IMR-90 (cell line): ENCODE data around the gene BLTP2. TPM values are rescaled to one million over a fixed set of nuclear protein-coding genes. Genes with fewer than 3 reads are reported as not detected.

Experiments used
- ATAC-seq: fragments of 200-7000 bp; cut with Tn5 transposase; 2 replicates; pipeline ENCODE4 v1.9.1; 2020; ENCODE audit warnings: low read depth, mild to moderate bottlenecking, moderate library complexity
- BruUV-seq: library from RNA; stranded (reverse); fragments of 400-500 nt; replicated peaks from 2 replicates; lab custom pipeline; 2021; lab: Mats Ljungman, UMichigan
- CTCF ChIA-PET: fragments of 300-600 bp; formaldehyde crosslinking; extraction: SDS; loops from one replicate; lab custom pipeline; 2021; ENCODE audit warnings: antibody characterized with exemption; lab: Yijun Ruan, JAX
- POLR2A ChIA-PET: fragments of 300-600 bp; sonication (Branson Sonifier 250); formaldehyde crosslinking; loops from one replicate; lab custom pipeline; 2022; ENCODE audit warnings: antibody characterized with exemption; ENCODE audit not compliant: unreplicated experiment; lab: Charles Lee
- DNase-seq: peaks from one replicate; pipeline ENCODE4 v3.0.0; 2013
- H2AFZ ChIP-seq: replicated peaks from 2 replicates; pipeline ENCODE3; 2013; ENCODE audit warnings: low read length, mild to moderate bottlenecking; ENCODE audit not compliant: poor library complexity
- H2AK5ac ChIP-seq: 2 replicates; pipeline ENCODE4 v1.6.1; 2013; ENCODE audit warnings: low read depth, low read length, inconsistent platforms
- H2AK9ac ChIP-seq: replicated peaks from 2 replicates; pipeline ENCODE3; 2013; ENCODE audit warnings: mild to moderate bottlenecking, low read depth, low read length, moderate library complexity; ENCODE audit not compliant: poor library complexity
- H2BK120ac ChIP-seq: 2 replicates; pipeline ENCODE4 v1.6.1; 2013; ENCODE audit warnings: low read depth, low read length, inconsistent platforms
- H2BK15ac ChIP-seq: 3 replicates; pipeline ENCODE4 v1.6.1; 2013; ENCODE audit warnings: low read depth, low read length, inconsistent platforms
- H2BK20ac ChIP-seq: 2 replicates; pipeline ENCODE4 v1.6.1; 2013; ENCODE audit warnings: low read depth, mild to moderate bottlenecking, inconsistent platforms, low read length, moderate library complexity
- H2BK5ac ChIP-seq: 2 replicates; pipeline ENCODE4 v1.6.1; 2013; ENCODE audit warnings: mild to moderate bottlenecking, low read depth, low read length, inconsistent platforms; ENCODE audit not compliant: poor library complexity, severe bottlenecking
- H3K14ac ChIP-seq: replicated peaks from 2 replicates; pipeline ENCODE4 v1.6.1; 2013; ENCODE audit warnings: low read depth, low read length, inconsistent platforms
- H3K18ac ChIP-seq: 2 replicates; pipeline ENCODE4 v1.6.1; 2013; ENCODE audit warnings: low read depth, low read length, control low read depth
- H3K23ac ChIP-seq: 2 replicates; pipeline ENCODE4 v1.6.1; 2013; ENCODE audit warnings: low read depth, low read length, inconsistent platforms
- H3K27ac ChIP-seq: 2 replicates; pipeline ENCODE4 v1.5.1; 2013; ENCODE audit warnings: mild to moderate bottlenecking, control low read depth, low read length; ENCODE audit not compliant: insufficient read depth
- H3K27me3 ChIP-seq: 2 replicates; pipeline ENCODE4 v1.6.1; 2013; ENCODE audit warnings: low read length; ENCODE audit not compliant: control insufficient read depth, insufficient read depth
- H3K36me3 ChIP-seq: 2 replicates; pipeline ENCODE4 v1.6.1; 2013; ENCODE audit warnings: low read length, mixed read lengths; ENCODE audit not compliant: control insufficient read depth, insufficient read depth
- H3K4ac ChIP-seq: 2 replicates; pipeline ENCODE4 v1.6.1; 2013; ENCODE audit warnings: low read depth, low read length, inconsistent platforms
- H3K4me1 ChIP-seq: 2 replicates; pipeline ENCODE4 v1.6.1; 2013; ENCODE audit warnings: low read length, mixed read lengths; ENCODE audit not compliant: control insufficient read depth, insufficient read depth
- H3K4me2 ChIP-seq: 2 replicates; pipeline ENCODE4 v1.6.1; 2013; ENCODE audit warnings: low read depth, mild to moderate bottlenecking, control low read depth, low read length, moderate library complexity
- H3K4me3 ChIP-seq: 2 replicates; pipeline ENCODE4 v1.5.1; 2013; ENCODE audit warnings: low read depth, mild to moderate bottlenecking, control low read depth, low read length, moderate library complexity; ENCODE audit not compliant: insufficient read depth
- H3K56ac ChIP-seq: 2 replicates; pipeline ENCODE4 v1.6.1; 2013; ENCODE audit warnings: low read length, inconsistent platforms; ENCODE audit not compliant: insufficient read depth; ENCODE audit errors: extremely low read depth
- H3K79me1 ChIP-seq, 2 experiments: 2 replicates each; pipeline ENCODE4 v1.6.1; 2013; ENCODE audit warnings: low read length in 2 of 2, inconsistent platforms in 1 of 2, low read depth in 1 of 2
- H3K9ac ChIP-seq: 2 replicates; pipeline ENCODE4 v1.6.1; 2013; ENCODE audit warnings: low read depth, low read length, control low read depth
- H3K9me1 ChIP-seq: 2 replicates; pipeline ENCODE4 v1.6.1; 2013; ENCODE audit warnings: low read length, inconsistent platforms; ENCODE audit not compliant: insufficient read depth
- H3K9me3 ChIP-seq: 2 replicates; pipeline ENCODE4 v1.6.1; 2013; ENCODE audit warnings: low read length; ENCODE audit not compliant: control insufficient read depth, insufficient read depth
- H4K20me1 ChIP-seq: 2 replicates; pipeline ENCODE4 v1.6.1; 2013; ENCODE audit warnings: low read length, inconsistent platforms; ENCODE audit not compliant: insufficient read depth
- H4K5ac ChIP-seq: 2 replicates; pipeline ENCODE4 v1.6.1; 2013; ENCODE audit warnings: mild to moderate bottlenecking, low read depth, low read length, control low read depth
- H4K8ac ChIP-seq, 2 experiments: 2 replicates each; pipeline ENCODE4 v1.6.1; 2013; ENCODE audit warnings: low read depth in 2 of 2, low read length in 2 of 2, control low read depth in 1 of 2, inconsistent platforms in 1 of 2
- H4K91ac ChIP-seq: 2 replicates; pipeline ENCODE4 v1.6.1; 2013; ENCODE audit warnings: low read depth, low read length, inconsistent platforms; ENCODE audit not compliant: insufficient read depth
- BHLHE40 ChIP-seq: fragments of 150-350 bp; IDR thresholded peaks from 2 replicates; pipeline ENCODE4 v1.6.1; 2016; ENCODE audit warnings: mild to moderate bottlenecking, low read depth, low read length
- CEBPB ChIP-seq: IDR thresholded peaks from 2 replicates; pipeline ENCODE4 v1.6.1; 2012; ENCODE audit warnings: low read depth, low read length, improper control_type of control experiment
- CHD1 ChIP-seq: IDR thresholded peaks from 2 replicates; pipeline ENCODE4 v1.6.1; 2012; ENCODE audit warnings: low read depth, low read length, improper control_type of control experiment
- ELK1 ChIP-seq: fragments of 150-350 bp; IDR thresholded peaks from 2 replicates; pipeline ENCODE4 v1.6.1; 2016; ENCODE audit warnings: low read depth, mild to moderate bottlenecking, low read length, moderate library complexity, borderline replicate concordance
- FOS ChIP-seq: fragments of 150-350 bp; IDR thresholded peaks from 2 replicates; pipeline ENCODE4 v1.6.1; 2016; ENCODE audit warnings: low read depth, low read length
- MAFK ChIP-seq: IDR thresholded peaks from 2 replicates; pipeline ENCODE4 v1.6.1; 2012; ENCODE audit warnings: low read depth, low read length, improper control_type of control experiment
- NFE2L2 ChIP-seq: fragments of 150-350 bp; IDR thresholded peaks from 2 replicates; pipeline ENCODE4 v1.6.1; 2016; ENCODE audit warnings: low read depth, mild to moderate bottlenecking, low read length
- POLR2A ChIP-seq: IDR thresholded peaks from 2 replicates; pipeline ENCODE4 v1.6.1; 2012; ENCODE audit warnings: mild to moderate bottlenecking, low read depth, low read length
- RAD21 ChIP-seq: IDR thresholded peaks from 2 replicates; pipeline ENCODE4 v1.6.1; 2012; ENCODE audit warnings: low read length, improper control_type of control experiment
- RCOR1 ChIP-seq: IDR thresholded peaks from 2 replicates; pipeline ENCODE4 v1.6.1; 2012; ENCODE audit warnings: mild to moderate bottlenecking, low read length, improper control_type of control experiment; ENCODE audit not compliant: insufficient replicate concordance
- USF2 ChIP-seq: fragments of 150-350 bp; IDR thresholded peaks from 2 replicates; pipeline ENCODE4 v1.6.1; 2017; ENCODE audit warnings: mild to moderate bottlenecking, antibody characterized with exemption, low read length, low read depth
- WGBS, 2 experiments: methylation state at CpG; one replicate each; pipeline versions ENCODE4 v1.1.5 to v1.1.7; 2013; ENCODE audit warnings: missing lambda C conversion rate in 2 of 2; ENCODE audit not compliant: insufficient read length in 1 of 2; ENCODE audit errors: extremely low coverage in 2 of 2; 5-methylcytosine and 5-hydroxymethylcytosine counted together
- dilution Hi-C: fragments of 300-500 bp; cut with HindIII; formaldehyde crosslinking; loops from one replicate; pipeline ENCODE4 v1.14.3; 2018; ENCODE audit warnings: low sequenced_read_pairs; ENCODE audit not compliant: unreplicated experiment
- in situ Hi-C: fragments of 300-500 bp; cut with MboI; formaldehyde crosslinking; loops from 3 replicates; pipeline ENCODE4 v1.14.3; 2019; ENCODE audit warnings: low sequenced_read_pairs, inconsistent platforms, mixed read lengths
- intact Hi-C: fragments of 100-400 bp; cut with micrococcal nuclease; formaldehyde crosslinking; loops from 2 replicates; pipeline ENCODE4 v1.10.0; 2022
- polyA plus RNA-seq, 3 experiments: library from polyadenylated mRNA; depleted of rRNA; stranded (reverse); fragments of >200 nt; gene quantifications; 2 replicates each; pipeline ENCODE4 v1.2.3, GENCODE V29; 2012; ENCODE audit warnings: low replicate concordance in 1 of 3
- total RNA-seq: library from RNA; depleted of rRNA; stranded (reverse); fragments of >200 nt; gene quantifications from 2 replicates; pipeline ENCODE4 v1.2.3, GENCODE V29; 2012

BLTP2 gene
- total and polyA plus RNA-seq, 2 of the 4 experiments (the other 2 are of a cell fraction): 42.3 to 174 TPM

DNA sequence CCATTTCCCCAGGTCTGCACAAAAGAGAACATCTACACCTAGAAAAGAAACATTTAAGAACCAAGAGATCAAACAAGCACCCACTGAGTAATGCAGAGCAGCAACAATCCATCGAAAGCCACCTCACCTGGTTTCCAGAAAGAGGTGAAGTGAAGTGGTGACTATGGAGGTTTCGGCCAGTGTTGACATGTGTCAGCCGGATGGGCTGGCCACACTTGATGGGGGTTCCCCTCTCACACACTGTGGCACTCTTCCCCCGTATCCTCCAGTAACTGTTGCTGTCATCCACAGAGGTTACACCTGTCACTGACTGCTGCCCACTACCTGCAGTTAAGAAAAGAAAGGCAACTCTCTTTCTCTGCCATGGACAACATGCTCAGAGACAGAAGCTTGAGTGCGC, 10.2 kb upstream of the BLTP2 start:
- peaks cover 31% of the 10 kb centered on the region for H3K36me3 ChIP-seq
- TF ChIP-seq CHD1: no peak
- no peak for TF ChIP-seq ELK1
- no peak for TF ChIP-seq BHLHE40
- no peak for TF ChIP-seq POLR2A
- no peak for TF ChIP-seq RCOR1
- no peak for TF ChIP-seq USF2
- TF ChIP-seq FOS: no peak
- no peak for TF ChIP-seq MAFK
- no peak for TF ChIP-seq NFE2L2
- no peak for TF ChIP-seq CEBPB
- no peak for TF ChIP-seq RAD21

More for the DNA sequence above, 10.2 kb upstream of the BLTP2 start:
- Histone ChIP-seq H3K18ac (no peak overlapping the region), H2BK5ac (no peak overlapping the region), H3K27ac (no peak overlapping the region), H3K23ac (no peak overlapping the region), H3K4ac (no peak overlapping the region), H4K5ac (no peak overlapping the region), H2AK9ac (no peak overlapping the region), H2AFZ (no peak overlapping the region), H3K56ac (no peak overlapping the region), H3K9me3 (no peaks in the 10 kb centered on the region), H3K9me1 (0 out of 2 replicates have a peak, but pooled peaks cover 8% of the 10 kb centered on the region), H2BK20ac (no peak overlapping the region), H3K27me3 (no peaks in the 10 kb centered on the region), H3K4me3 (no peak overlapping the region), H3K9ac (no peak overlapping the region), H4K20me1 (peaks cover 24% of the 10 kb centered on the region), H2BK120ac (no peak overlapping the region), H3K4me1 (no peaks in the 10 kb centered on the region), H4K91ac (no peak overlapping the region), H3K4me2 (no peak overlapping the region), H4K8ac (no peak overlapping the region), H2BK15ac (no peak overlapping the region), H3K79me1 (peaks cover 24 to 42% of the 10 kb centered on the region in 2 experiments), H3K14ac (no peak overlapping the region), H2AK5ac (no peak overlapping the region)
- in situ Hi-C loops: no loop called here
- POLR2A ChIA-PET: no interaction called here
- intact Hi-C loops: no loop called here
- no CpG with 5 or more reads among the region's 5 CpGs for WGBS, 2 experiments
- BruUV-seq: no TSS peak
- CTCF ChIA-PET: no interaction called here
- ATAC-seq (no peak), DNase-seq (no peak)
- dilution Hi-C loops: no loop called here
